Right atrium auricular region (tissue), 2 donors: ENCODE results near the gene EPB41L5. TPM values are rescaled to one million over a fixed set of nuclear protein-coding genes. Genes with fewer than 3 reads are reported as not detected.

Experiments
- DNase-seq: peaks from one replicate; pipeline ENCODE4 v3.0.0-alpha.2; 2019; ENCODE audit warnings: low spot score
- H3K27ac ChIP-seq, 2 donors: fragments of 200-600 bp; sonication (generic); 1 replicate in 1 of 2; 2 replicates in 1 of 2; pipeline ENCODE4 v1.5.1; 2016 to 2019
- H3K27me3 ChIP-seq, 2 donors: fragments of 200-600 bp; sonication (generic); one replicate each; pipeline versions ENCODE4 v1.5.1 to v1.6.0; 2017 to 2019
- H3K36me3 ChIP-seq: fragments of 200-600 bp; sonication (generic); one replicate; pipeline ENCODE4 v1.5.1; 2016
- H3K4me1 ChIP-seq, 2 donors: fragments of 200-600 bp; sonication (generic); one replicate each; pipeline versions ENCODE4 v1.5.1 to v1.6.0; 2017 to 2019
- H3K4me3 ChIP-seq, 2 donors: fragments of 200-600 bp; sonication (generic); 1 replicate in 1 of 2; 2 replicates in 1 of 2; pipeline ENCODE4 v1.5.1; 2017 to 2019; ENCODE audit warnings: mild to moderate bottlenecking in 1 of 2, moderate library complexity in 1 of 2
- H3K9me3 ChIP-seq, 2 donors: fragments of 200-600 bp; sonication (generic); one replicate each; pipeline ENCODE4 v1.5.1; 2019
- CTCF ChIP-seq, 2 donors: fragments of 200-600 bp; sonication (generic); IDR thresholded peaks; one replicate each; pipeline ENCODE4 v1.5.1; 2019; ENCODE audit warnings: antibody characterized with exemption in 2 of 2
- total RNA-seq, 2 donors: library from RNA; depleted of rRNA; stranded (reverse); fragments of >200 nt; gene quantifications; one replicate each; pipeline ENCODE4 v1.1.0, GENCODE V29; 2016

The EPB41L5 gene
- total RNA-seq, 2 donors from 2014 or later: 7.9 to 15.4 TPM

DNA sequence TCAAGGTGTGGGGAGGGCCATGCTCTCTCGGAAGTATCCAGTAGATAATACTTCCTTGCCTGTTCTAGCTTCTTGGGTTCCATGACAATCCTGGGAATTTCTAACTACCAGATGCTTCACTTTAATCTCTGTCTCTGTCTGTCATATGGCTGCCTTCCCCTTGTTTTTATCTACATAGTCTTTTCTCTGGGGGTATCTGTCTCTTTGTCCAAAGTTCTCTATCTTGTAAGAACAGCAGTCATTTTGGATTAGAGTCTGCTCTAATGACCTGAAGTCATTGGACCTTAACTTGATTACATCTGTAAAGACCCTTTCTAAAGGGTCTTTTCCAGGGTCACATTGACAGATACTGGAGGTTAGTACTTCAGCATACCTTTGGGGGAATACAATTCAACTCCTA, 11.4 kb upstream of the EPB41L5 start:
- TF ChIP-seq CTCF (IDR thresholded peaks at IDR 0.05): no peak
- Histone ChIP-seq H3K27me3 (no peaks in the 10 kb centered on the region), H3K4me1 (no peaks in the 10 kb centered on the region), H3K9me3 (no peaks in the 10 kb centered on the region), H3K27ac (no peak overlapping the region), H3K36me3 (no peaks in the 10 kb centered on the region), H3K4me3 (no peak overlapping the region)
- DNase-seq: no peak

GRCh38 chr2:120004254-120004653, 8.6 kb upstream of the EPB41L5 start:
- Histone ChIP-seq H3K27ac (no peak overlapping the region), H3K4me3 (no peak overlapping the region), H3K27me3 (no peaks in the 10 kb centered on the region), H3K4me1 (no peaks in the 10 kb centered on the region), H3K9me3 (no peaks in the 10 kb centered on the region), H3K36me3 (no peaks in the 10 kb centered on the region)
- TF ChIP-seq CTCF (IDR thresholded peaks at IDR 0.05): no peak
- no peak for DNase-seq

GRCh38 chr2:120005834-120006521, 6.9 kb upstream of the EPB41L5 start:
- no peak overlapping the region for H3K27ac ChIP-seq
- no peak for TF ChIP-seq CTCF (IDR thresholded peaks at IDR 0.05)
- H3K4me3 ChIP-seq: no peak overlapping the region
- no peaks in the 10 kb centered on the region for H3K4me1 ChIP-seq
- no peaks in the 10 kb centered on the region for H3K36me3 ChIP-seq
- no peak for DNase-seq
- H3K27me3 ChIP-seq: no peaks in the 10 kb centered on the region
- H3K9me3 ChIP-seq: no peaks in the 10 kb centered on the region

- no peak for TF ChIP-seq CTCF (IDR thresholded peaks at IDR 0.05)
- no peak for DNase-seq
- no peak overlapping the region for H3K4me3 ChIP-seq
- no peaks in the 10 kb centered on the region for H3K27me3 ChIP-seq
- no peaks in the 10 kb centered on the region for H3K36me3 ChIP-seq
- no peaks in the 10 kb centered on the region for H3K9me3 ChIP-seq
- no peak overlapping the region for H3K27ac ChIP-seq
- H3K4me1 ChIP-seq: peaks cover 0 to 6% of the 10 kb centered on the region in 2 donors
These were observed 5.0 kb upstream of the EPB41L5 start for GRCh38 chr2:120007851-120008250.

GRCh38 chr2:120012363-120012762, 514 bp upstream of the EPB41L5 start:
- Histone ChIP-seq H3K27me3 (no peaks in the 10 kb centered on the region), H3K27ac (peak overlapping the region; percentile 88 to 89), H3K36me3 (no peaks in the 10 kb centered on the region), H3K9me3 (no peaks in the 10 kb centered on the region), H3K4me1 (peaks cover 0 to 17% of the 10 kb centered on the region in 2 donors), H3K4me3 (peak overlapping the region; percentile 76 to 98)
- no peak for TF ChIP-seq CTCF (IDR thresholded peaks at IDR 0.05)
- DNase-seq: no peak
